GM12873 (cell line): ENCODE results near the gene TUBG2.
A peak's percentile ranks its signal among the peaks of the same experiment; 100 is the strongest.

Experiments used
- CTCF ChIP-seq: IDR thresholded peaks from 2 replicates; pipeline ENCODE4 v1.5.1; 2012; ENCODE audit warnings: low read depth, mild to moderate bottlenecking, moderate library complexity, low read length, control low read depth; ENCODE audit not compliant: insufficient read depth; ENCODE audit errors: missing control alignments

TUBG2 gene

GRCh38 chr17:42677921-42678781 lies 19.1 kb downstream of the TUBG2 start:
- TF ChIP-seq CTCF = no peak

GRCh38 chr17:42678951-42679491 lies 19.9 kb downstream of the TUBG2 start:
- no peak for TF ChIP-seq CTCF

GRCh38 chr17:42679492-42680330 lies 20.6 kb downstream of the TUBG2 start:
- TF ChIP-seq CTCF = peak; percentile 94

- TF ChIP-seq CTCF = peak; percentile 7
These were observed 21.3 kb downstream of the TUBG2 start for GRCh38 chr17:42680331-42680808.

GRCh38 chr17:42681976-42682721 lies 23.1 kb downstream of the TUBG2 start, which contains the start of gene CNTNAP1:
TSS of gene CNTNAP1 (plus strand) at chr17:42682531. CDS start at chr17:42682830, 299 bp downstream.
- no peak for TF ChIP-seq CTCF

- TF ChIP-seq CTCF = no peak
These were observed 23.8 kb downstream of the TUBG2 start for GRCh38 chr17:42682722-42683403.
